Measurements from ENCODE around the gene CTIF.

CTIF gene

DNA sequence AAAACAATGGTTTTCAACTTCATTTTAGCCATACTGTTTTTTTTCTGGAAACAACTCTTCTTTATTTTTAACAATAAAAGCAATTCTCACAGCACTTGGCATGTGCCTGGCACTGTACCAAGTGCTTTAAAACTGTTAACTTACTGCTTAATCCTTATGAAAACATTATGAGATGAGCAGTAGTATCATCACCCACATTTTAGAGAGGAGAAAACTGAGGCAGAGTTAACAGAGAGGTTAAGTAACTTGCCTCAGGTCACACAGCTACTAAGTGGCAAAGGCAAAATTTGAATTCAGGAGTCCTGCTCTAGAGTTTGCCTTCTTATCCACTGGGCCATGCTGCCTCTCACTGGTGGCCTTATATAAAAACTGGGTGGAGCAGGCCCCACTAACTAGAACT, 23.2 kb downstream of the CTIF start:
- TF ChIP-seq RAD21 (IDR thresholded peaks at IDR 0.05; ENCODE audit: low read depth): 0 out of 2 replicates have a peak, but pooled peaks have one; percentile 10
- no peak for TF ChIP-seq CEBPB (IDR thresholded peaks at IDR 0.05)
- TF ChIP-seq, protein P1, sequence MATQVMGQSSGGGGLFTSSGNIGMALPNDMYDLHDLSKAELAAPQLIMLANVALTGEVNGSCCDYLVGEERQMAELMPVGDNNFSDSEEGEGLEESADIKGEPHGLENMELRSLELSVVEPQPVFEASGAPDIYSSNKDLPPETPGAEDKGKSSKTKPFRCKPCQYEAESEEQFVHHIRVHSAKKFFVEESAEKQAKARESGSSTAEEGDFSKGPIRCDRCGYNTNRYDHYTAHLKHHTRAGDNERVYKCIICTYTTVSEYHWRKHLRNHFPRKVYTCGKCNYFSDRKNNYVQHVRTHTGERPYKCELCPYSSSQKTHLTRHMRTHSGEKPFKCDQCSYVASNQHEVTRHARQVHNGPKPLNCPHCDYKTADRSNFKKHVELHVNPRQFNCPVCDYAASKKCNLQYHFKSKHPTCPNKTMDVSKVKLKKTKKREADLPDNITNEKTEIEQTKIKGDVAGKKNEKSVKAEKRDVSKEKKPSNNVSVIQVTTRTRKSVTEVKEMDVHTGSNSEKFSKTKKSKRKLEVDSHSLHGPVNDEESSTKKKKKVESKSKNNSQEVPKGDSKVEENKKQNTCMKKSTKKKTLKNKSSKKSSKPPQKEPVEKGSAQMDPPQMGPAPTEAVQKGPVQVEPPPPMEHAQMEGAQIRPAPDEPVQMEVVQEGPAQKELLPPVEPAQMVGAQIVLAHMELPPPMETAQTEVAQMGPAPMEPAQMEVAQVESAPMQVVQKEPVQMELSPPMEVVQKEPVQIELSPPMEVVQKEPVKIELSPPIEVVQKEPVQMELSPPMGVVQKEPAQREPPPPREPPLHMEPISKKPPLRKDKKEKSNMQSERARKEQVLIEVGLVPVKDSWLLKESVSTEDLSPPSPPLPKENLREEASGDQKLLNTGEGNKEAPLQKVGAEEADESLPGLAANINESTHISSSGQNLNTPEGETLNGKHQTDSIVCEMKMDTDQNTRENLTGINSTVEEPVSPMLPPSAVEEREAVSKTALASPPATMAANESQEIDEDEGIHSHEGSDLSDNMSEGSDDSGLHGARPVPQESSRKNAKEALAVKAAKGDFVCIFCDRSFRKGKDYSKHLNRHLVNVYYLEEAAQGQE (IDR thresholded peaks at IDR 0.05; ENCODE audit: low read depth): no peak
- no peak for TF ChIP-seq NFIC (IDR thresholded peaks at IDR 0.05)

DNA sequence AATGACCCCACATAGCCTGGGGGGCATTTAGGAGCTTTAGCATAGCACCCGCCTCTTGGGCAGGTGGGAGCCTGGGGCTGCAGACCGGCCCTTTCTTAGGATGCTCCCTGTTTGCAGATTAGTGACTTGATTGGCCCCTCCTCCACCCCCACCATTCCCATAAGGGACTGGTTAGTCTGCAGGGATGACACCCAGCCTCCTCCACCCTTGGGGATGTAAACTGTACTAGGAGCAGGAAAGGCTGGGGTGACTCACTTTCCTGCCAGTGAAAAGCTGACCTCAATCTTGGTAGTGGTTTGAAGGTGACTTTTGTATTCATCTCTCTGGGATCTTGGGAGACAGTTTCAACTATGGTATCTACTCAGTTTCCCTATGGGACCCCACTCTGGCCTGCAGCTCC, 24.2 kb downstream of the CTIF start:
- TF ChIP-seq TEAD4 (IDR thresholded peaks at IDR 0.05): no peak
- no peak for TF ChIP-seq CEBPB (IDR thresholded peaks at IDR 0.05)
- TF ChIP-seq TCF12 (IDR thresholded peaks at IDR 0.05; ENCODE audit: low read depth): no peak
- TF ChIP-seq NFIC (IDR thresholded peaks at IDR 0.05): no peak
- TF ChIP-seq CREB1 (IDR thresholded peaks at IDR 0.05; ENCODE audit: low read depth): no peak
- no peak for TF ChIP-seq EGR1 (IDR thresholded peaks at IDR 0.05)

DNA sequence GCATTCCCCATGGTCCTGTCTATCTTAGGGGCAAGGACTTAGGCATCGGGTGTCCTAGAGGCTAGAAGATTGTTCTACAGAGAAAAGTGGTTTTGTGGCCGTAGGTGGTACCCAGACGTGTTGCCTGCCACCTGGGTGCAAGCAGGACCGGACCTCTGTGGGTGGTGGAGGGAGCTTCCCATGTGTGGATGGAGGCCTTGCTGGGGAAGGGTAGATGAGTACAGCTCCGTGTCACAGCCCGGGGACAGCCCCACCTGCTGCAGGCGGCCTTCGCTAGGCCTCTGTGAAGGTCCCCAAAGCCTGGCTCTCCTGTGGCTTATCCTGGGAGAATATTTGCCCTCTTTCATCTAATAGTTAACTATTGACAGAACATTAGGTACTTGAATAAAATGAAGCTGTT, 25.3 kb downstream of the CTIF start:
- TF ChIP-seq EGR1 (IDR thresholded peaks at IDR 0.05) (no peak), RAD21 (IDR thresholded peaks at IDR 0.05; ENCODE audit: low read depth) (no peak), ZBTB7A (IDR thresholded peaks at IDR 0.05; ENCODE audit: low read depth) (no peak), TEAD4 (IDR thresholded peaks at IDR 0.05) (no peak), YY1 (IDR thresholded peaks at IDR 0.05; ENCODE audit: low read depth) (no peak)

DNA sequence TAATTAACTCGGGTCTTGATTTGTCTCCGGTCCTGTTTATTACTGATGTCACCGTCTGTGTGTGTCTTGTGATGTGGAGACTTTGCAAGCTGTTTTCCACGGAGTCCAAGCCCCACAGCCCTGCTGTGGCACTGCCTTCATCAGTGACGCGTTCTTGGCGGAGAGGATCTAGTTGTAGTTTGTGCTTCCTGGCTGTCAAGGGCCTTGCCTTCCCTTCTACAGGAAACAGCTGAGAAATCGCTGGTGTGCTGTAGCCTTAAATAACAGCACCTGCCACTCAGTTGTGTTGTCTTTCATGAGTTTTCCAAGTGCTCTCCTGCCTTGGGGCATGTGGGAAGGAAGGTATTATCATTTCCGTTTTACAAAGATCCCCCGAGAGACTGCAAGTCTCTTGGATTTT, 26.3 kb downstream of the CTIF start:
- TF ChIP-seq, protein P1 (IDR thresholded peaks at IDR 0.05; ENCODE audit: low read depth): no peak
- TF ChIP-seq YY1 (IDR thresholded peaks at IDR 0.05; ENCODE audit: low read depth) (no peak), NFIC (IDR thresholded peaks at IDR 0.05) (no peak), TCF12 (IDR thresholded peaks at IDR 0.05; ENCODE audit: low read depth) (no peak), CEBPB (IDR thresholded peaks at IDR 0.05) (no peak), FOXM1 (IDR thresholded peaks at IDR 0.05; ENCODE audit: borderline replicate concordance, low read depth) (no peak), TAF1 (IDR thresholded peaks at IDR 0.05; ENCODE audit: low read depth) (no peak), EGR1 (IDR thresholded peaks at IDR 0.05) (no peak), EP300 (IDR thresholded peaks at IDR 0.05; ENCODE audit: borderline replicate concordance) (no peak), CREB1 (IDR thresholded peaks at IDR 0.05; ENCODE audit: low read depth) (no peak), ZBTB7A (IDR thresholded peaks at IDR 0.05; ENCODE audit: low read depth) (no peak), TEAD4 (IDR thresholded peaks at IDR 0.05) (no peak), RAD21 (IDR thresholded peaks at IDR 0.05; ENCODE audit: low read depth) (no peak)
- TF ChIP-seq, protein P2, sequence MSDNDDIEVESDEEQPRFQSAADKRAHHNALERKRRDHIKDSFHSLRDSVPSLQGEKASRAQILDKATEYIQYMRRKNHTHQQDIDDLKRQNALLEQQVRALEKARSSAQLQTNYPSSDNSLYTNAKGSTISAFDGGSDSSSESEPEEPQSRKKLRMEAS (IDR thresholded peaks at IDR 0.05): no peak
- TF ChIP-seq, protein P3, sequence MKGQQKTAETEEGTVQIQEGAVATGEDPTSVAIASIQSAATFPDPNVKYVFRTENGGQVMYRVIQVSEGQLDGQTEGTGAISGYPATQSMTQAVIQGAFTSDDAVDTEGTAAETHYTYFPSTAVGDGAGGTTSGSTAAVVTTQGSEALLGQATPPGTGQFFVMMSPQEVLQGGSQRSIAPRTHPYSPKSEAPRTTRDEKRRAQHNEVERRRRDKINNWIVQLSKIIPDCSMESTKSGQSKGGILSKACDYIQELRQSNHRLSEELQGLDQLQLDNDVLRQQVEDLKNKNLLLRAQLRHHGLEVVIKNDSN (IDR thresholded peaks at IDR 0.05): no peak

DNA sequence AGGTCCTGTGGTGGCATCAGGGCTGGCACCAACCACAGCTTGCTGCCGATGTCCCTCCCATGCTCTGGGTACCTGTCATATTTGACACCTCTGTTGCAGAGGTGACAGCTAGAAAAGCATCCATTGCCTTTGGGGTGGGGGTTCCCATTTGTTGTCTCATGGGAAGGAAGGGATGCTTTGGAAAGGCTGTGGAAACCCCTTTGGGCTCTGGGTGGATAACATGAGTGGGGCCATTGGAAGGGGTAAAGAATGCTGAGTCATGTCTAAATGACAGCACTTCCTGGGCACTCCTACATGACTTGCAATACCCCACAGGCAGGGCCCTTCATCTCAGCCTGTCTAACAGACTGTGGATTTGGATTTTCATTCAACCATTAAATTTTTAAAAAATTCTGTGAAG, 27.8 kb downstream of the CTIF start:
- no peak for TF ChIP-seq TAF1 (IDR thresholded peaks at IDR 0.05; ENCODE audit: low read depth)
- TF ChIP-seq EGR1 (IDR thresholded peaks at IDR 0.05): no peak
- TF ChIP-seq ZBTB7A (IDR thresholded peaks at IDR 0.05; ENCODE audit: low read depth): no peak
- TF ChIP-seq EP300 (IDR thresholded peaks at IDR 0.05; ENCODE audit: borderline replicate concordance): no peak
- no peak for TF ChIP-seq TEAD4 (IDR thresholded peaks at IDR 0.05)
- TF ChIP-seq TCF12 (IDR thresholded peaks at IDR 0.05; ENCODE audit: low read depth): no peak
- TF ChIP-seq, protein P2 (IDR thresholded peaks at IDR 0.05): no peak
- TF ChIP-seq, protein P1 (IDR thresholded peaks at IDR 0.05; ENCODE audit: low read depth): no peak
- no peak for TF ChIP-seq FOXM1 (IDR thresholded peaks at IDR 0.05; ENCODE audit: borderline replicate concordance, low read depth)
- no peak for TF ChIP-seq NFIC (IDR thresholded peaks at IDR 0.05)
- no peak for TF ChIP-seq YY1 (IDR thresholded peaks at IDR 0.05; ENCODE audit: low read depth)
- TF ChIP-seq, protein P3 (IDR thresholded peaks at IDR 0.05): no peak
- no peak for TF ChIP-seq CEBPB (IDR thresholded peaks at IDR 0.05)
- no peak for TF ChIP-seq CREB1 (IDR thresholded peaks at IDR 0.05; ENCODE audit: low read depth)
